OCI-LY7 (cell line): ENCODE results near the gene GTF3C6.

ENCODE experiments used
- EZH2phosphoT487 ChIP-seq: fragments of 200-600 bp; sonication (generic); IDR thresholded peaks from 2 replicates; pipeline ENCODE4 v1.6.1; 2018; ENCODE audit warnings: low read depth, borderline replicate concordance, mild to moderate bottlenecking, mixed run types, antibody characterized with exemption, low read length, moderate library complexity, mixed read lengths
- TF ChIP-seq, protein P1 (sequence below): fragments of 200-600 bp; sonication (generic); conservative IDR thresholded peaks from 2 replicates; pipeline ENCODE4 v1.5.1; 2014; ENCODE audit warnings: mild to moderate bottlenecking, antibody characterized with exemption, low read length, moderate library complexity, mixed read lengths

DNA sequence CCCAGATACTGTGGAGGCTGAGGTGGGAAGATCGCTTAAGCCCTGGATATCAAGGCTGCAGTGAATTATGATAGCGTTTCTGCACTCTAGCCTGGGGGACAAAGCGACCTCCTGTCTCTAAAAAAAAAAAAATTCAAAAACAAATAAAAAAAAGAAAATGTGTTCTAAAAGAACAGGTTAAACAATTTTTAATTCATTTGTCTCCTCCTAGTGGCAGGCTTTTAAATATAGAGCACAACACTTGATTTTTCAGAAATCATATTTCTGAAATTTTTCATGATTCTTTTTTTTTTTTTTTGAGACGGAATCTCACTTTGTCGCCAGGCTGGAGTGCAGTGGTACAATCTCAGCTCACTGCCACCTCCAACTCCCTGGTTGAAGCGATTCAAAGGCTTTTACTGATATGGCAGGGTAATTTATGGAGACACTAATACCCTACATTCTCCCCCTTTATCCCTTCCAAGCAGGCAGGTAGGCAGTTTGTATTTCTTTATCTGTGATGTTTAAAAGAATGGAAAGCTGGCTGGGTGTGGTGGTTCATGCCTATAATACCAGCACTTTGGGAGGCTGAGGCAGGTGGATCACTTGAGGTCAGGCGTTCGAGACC, 8.7 kb upstream of the GTF3C6 start:
- TF ChIP-seq, protein P1, sequence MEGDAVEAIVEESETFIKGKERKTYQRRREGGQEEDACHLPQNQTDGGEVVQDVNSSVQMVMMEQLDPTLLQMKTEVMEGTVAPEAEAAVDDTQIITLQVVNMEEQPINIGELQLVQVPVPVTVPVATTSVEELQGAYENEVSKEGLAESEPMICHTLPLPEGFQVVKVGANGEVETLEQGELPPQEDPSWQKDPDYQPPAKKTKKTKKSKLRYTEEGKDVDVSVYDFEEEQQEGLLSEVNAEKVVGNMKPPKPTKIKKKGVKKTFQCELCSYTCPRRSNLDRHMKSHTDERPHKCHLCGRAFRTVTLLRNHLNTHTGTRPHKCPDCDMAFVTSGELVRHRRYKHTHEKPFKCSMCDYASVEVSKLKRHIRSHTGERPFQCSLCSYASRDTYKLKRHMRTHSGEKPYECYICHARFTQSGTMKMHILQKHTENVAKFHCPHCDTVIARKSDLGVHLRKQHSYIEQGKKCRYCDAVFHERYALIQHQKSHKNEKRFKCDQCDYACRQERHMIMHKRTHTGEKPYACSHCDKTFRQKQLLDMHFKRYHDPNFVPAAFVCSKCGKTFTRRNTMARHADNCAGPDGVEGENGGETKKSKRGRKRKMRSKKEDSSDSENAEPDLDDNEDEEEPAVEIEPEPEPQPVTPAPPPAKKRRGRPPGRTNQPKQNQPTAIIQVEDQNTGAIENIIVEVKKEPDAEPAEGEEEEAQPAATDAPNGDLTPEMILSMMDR: peak; percentile 85
- TF ChIP-seq EZH2phosphoT487: no peak
